K562 (cell line): ENCODE results near the gene PLD1. TPM values are rescaled to one million over a fixed set of nuclear protein-coding genes. Genes with fewer than 3 reads are reported as not detected.
A peak's percentile ranks its signal among the peaks of the same experiment; 100 is the strongest.

ENCODE experiments used
- ATAC-seq: fragments of 200-7000 bp; cut with Tn5 transposase; 3 replicates; pipeline ENCODE4 v1.9.1; 2020; ENCODE audit warnings: moderate library complexity
- BruUV-seq: library from RNA; stranded (reverse); fragments of 400-500 nt; replicated peaks from 2 replicates; lab custom pipeline; 2021; lab: Mats Ljungman, UMichigan
- CTCF ChIA-PET: fragments of 300-600 bp; formaldehyde crosslinking; extraction: SDS; loops from one replicate; lab custom pipeline; 2021; ENCODE audit warnings: low intra/inter-chr PET ratio; lab: Yijun Ruan, JAX
- POLR2A ChIA-PET: fragments of 300-600, 350-650 bp; sonication (Branson Sonifier 250); formaldehyde crosslinking; extraction: SDS; loops from one replicate; lab custom pipeline; 2021; ENCODE audit warnings: antibody characterized with exemption, inconsistent platforms; lab: Yijun Ruan, JAX
- DNase-seq, 4 experiments: peaks; one replicate each; pipeline versions ENCODE4 v3.0.0 to v3.0.0-alpha.2; 2011 to 2018; ENCODE audit warnings: low spot score in 3 of 4, mixed read lengths in 3 of 4; ENCODE audit errors: extremely low read depth in 1 of 4
- FAIRE-seq: peaks from 2 replicates; lab custom pipeline; 2011; peaks lifted over from hg19 to GRCh38; lab: Jason Lieb, UNC
- H2AFZ ChIP-seq: 2 replicates; pipeline ENCODE4 v1.6.0; 2011; ENCODE audit warnings: low read depth, low read length, control low read depth, inconsistent platforms
- H3K27ac ChIP-seq: fragments of 200-600 bp; 3 replicates; pipeline ENCODE4 v1.8.0; 2011; ENCODE audit warnings: low read depth, mild to moderate bottlenecking, control low read depth, inconsistent platforms, low read length, moderate library complexity, mixed read lengths; ENCODE audit errors: extremely low read depth
- H3K27me3 ChIP-seq, 2 experiments: fragments of 300-600 bp in 1 of 2; 2 replicates in 1 of 2; 3 replicates in 1 of 2; pipeline versions ENCODE4 v1.6.0 to v1.8.0; 2011; ENCODE audit warnings: inconsistent platforms in 2 of 2, low read length in 2 of 2, mild to moderate bottlenecking in 1 of 2, mixed read lengths in 1 of 2, moderate library complexity in 1 of 2; ENCODE audit not compliant: control insufficient read depth in 2 of 2, insufficient read depth in 2 of 2
- H3K36me3 ChIP-seq: fragments of 300-600 bp; 3 replicates; pipeline ENCODE4 v1.8.0; 2011; ENCODE audit warnings: mild to moderate bottlenecking, low read length, inconsistent platforms; ENCODE audit not compliant: control insufficient read depth, insufficient read depth
- H3K4me1 ChIP-seq, 2 experiments: fragments of 200-600 bp in 1 of 2; replicated peaks in 1 of 2; 2 replicates in 1 of 2; 3 replicates in 1 of 2; pipeline versions ENCODE4 v1.5.1 to v1.8.0; 2011; ENCODE audit warnings: inconsistent platforms in 2 of 2, low read length in 2 of 2, mild to moderate bottlenecking in 1 of 2, mixed read lengths in 1 of 2, moderate library complexity in 1 of 2; ENCODE audit not compliant: control insufficient read depth in 2 of 2, insufficient read depth in 2 of 2
- H3K4me2 ChIP-seq: 2 replicates; pipeline ENCODE4 v1.6.1; 2011; ENCODE audit warnings: low read length, control low read depth, inconsistent platforms, mixed read lengths; ENCODE audit not compliant: insufficient read depth
- H3K4me3 ChIP-seq: fragments of 200-600 bp; sonication (generic), shearing (Covaris generic); 2 replicates; pipeline ENCODE4 v1.5.1; 2016; ENCODE audit warnings: control low read depth, inconsistent platforms
- H3K79me2 ChIP-seq: fragments of 200-600 bp; 3 replicates; pipeline ENCODE4 v1.8.0; 2011; ENCODE audit warnings: low read length, inconsistent platforms; ENCODE audit not compliant: control insufficient read depth, insufficient read depth
- H3K9ac ChIP-seq, 2 experiments: 2 replicates each; pipeline versions ENCODE4 v1.6.0 to v1.6.1; 2011; ENCODE audit warnings: low read depth in 2 of 2, low read length in 2 of 2, control low read depth in 1 of 2, inconsistent platforms in 1 of 2, mild to moderate bottlenecking in 1 of 2, mixed read lengths in 1 of 2; ENCODE audit not compliant: insufficient read depth in 1 of 2
- H3K9me1 ChIP-seq: one replicate; pipeline ENCODE4 v1.6.0; 2011; ENCODE audit warnings: inconsistent platforms, mild to moderate bottlenecking, low read length, moderate library complexity; ENCODE audit not compliant: control insufficient read depth, insufficient read depth
- H3K9me3 ChIP-seq: replicated peaks from 2 replicates; pipeline ENCODE4 v1.5.1; 2011; ENCODE audit warnings: low read depth, low read length, inconsistent platforms; ENCODE audit not compliant: control insufficient read depth, insufficient read depth
- H4K20me1 ChIP-seq: replicated peaks from 2 replicates; pipeline ENCODE4 v1.6.1; 2011; ENCODE audit warnings: low read length, inconsistent platforms, mixed read lengths; ENCODE audit not compliant: control insufficient read depth, insufficient read depth
- C11orf30 ChIP-seq: fragments of 450-650 bp; IDR thresholded peaks from 2 replicates; pipeline ENCODE4 v1.6.1; 2016; ENCODE audit warnings: low read depth, mild to moderate bottlenecking
- CBX5 ChIP-seq: IDR thresholded peaks from 2 replicates; pipeline ENCODE4 v1.6.1; 2014; ENCODE audit warnings: low read depth, borderline replicate concordance
- HMG20A ChIP-seq: fragments of 450-650 bp; formaldehyde crosslinking; conservative IDR thresholded peaks from 2 replicates; pipeline ENCODE4 v1.4.0; 2020; ENCODE audit warnings: mild to moderate bottlenecking, mixed read lengths
- MAFF ChIP-seq: IDR thresholded peaks from 2 replicates; pipeline ENCODE4 v1.6.1; 2012; ENCODE audit warnings: low read length, improper control_type of control experiment
- MAFG ChIP-seq: fragments of 450-650 bp; conservative IDR thresholded peaks from 2 replicates; pipeline ENCODE4 v1.6.1; 2016; ENCODE audit warnings: missing genetic modification characterization, missing compliant biosample characterization
- MAFK ChIP-seq: IDR thresholded peaks from 2 replicates; pipeline ENCODE4 v1.6.1; 2011; ENCODE audit warnings: low read length, improper control_type of control experiment
- NR3C1 ChIP-seq: sonication (generic); formaldehyde crosslinking; IDR thresholded peaks from 2 replicates; pipeline ENCODE4 v1.8.1; 2022; ENCODE audit warnings: missing genetic modification reagents
- ZNF316 ChIP-seq: fragments of 450-650 bp; IDR thresholded peaks from 2 replicates; pipeline ENCODE4 v1.6.1; 2016
- WGBS: fragments of 100-300 bp; shearing (Covaris generic); methylation state at CpG from one replicate; pipeline ENCODE4 v1.1.6; 2016; ENCODE audit warnings: low coverage, mixed read lengths; ENCODE audit not compliant: insufficient coverage; ENCODE audit errors: missing lambda C conversion rate; 5-methylcytosine and 5-hydroxymethylcytosine counted together
- in situ Hi-C: fragments of 300-500 bp; cut with MboI; formaldehyde crosslinking; loops from 4 replicates; pipeline ENCODE4 v1.15.0; 2018; ENCODE audit warnings: inconsistent platforms, mixed read lengths
- intact Hi-C: fragments of 100-400 bp; cut with micrococcal nuclease; formaldehyde crosslinking; loops from 2 replicates; pipeline ENCODE4 v1.14.2; 2022
- polyA plus RNA-seq, 8 experiments: library from polyadenylated mRNA; depleted of rRNA in 4 of 8; stranded (reverse) in 5 of 8; unstranded in 3 of 8; fragments of >200 nt; fragmentation: Nextera tagmentation in 2 of 8; fragmentation: Illumina TruSeq in 1 of 8; extraction: Ambion mirVana in 2 of 8; extraction: Trizol in 1 of 8; gene quantifications; 2 replicates each; pipeline versions ENCODE4 v1.2.1 to v1.2.3, GENCODE V29; 2011 to 2014; ENCODE audit warnings: inconsistent platforms in 1 of 8, missing spikeins in 1 of 8
- total RNA-seq, 7 experiments: library from RNA; depleted of rRNA in 6 of 7; stranded (reverse); fragments of >200 nt in 6 of 7; fragmentation: Illumina TruSeq in 2 of 7; extraction: Trizol in 2 of 7; gene quantifications; 2 replicates each; pipeline versions ENCODE4 v1.2.1 to v1.2.3, GENCODE V29; 2011 to 2021; ENCODE audit warnings: low replicate concordance in 1 of 7
- TF ChIP-seq, protein P1 (sequence below), 2 experiments: fragments of 450-650 bp; conservative IDR thresholded peaks; 2 replicates each; pipeline ENCODE4 v1.6.1; 2017; ENCODE audit warnings: mild to moderate bottlenecking in 2 of 2, moderate library complexity in 2 of 2

The PLD1 gene
- total and polyA plus RNA-seq, 9 of the 15 experiments (the other 6 are each of a cell fraction or from before 2014, with no cell fraction given), result 8.4 to 26.1 (median 18.6) TPM

DNA sequence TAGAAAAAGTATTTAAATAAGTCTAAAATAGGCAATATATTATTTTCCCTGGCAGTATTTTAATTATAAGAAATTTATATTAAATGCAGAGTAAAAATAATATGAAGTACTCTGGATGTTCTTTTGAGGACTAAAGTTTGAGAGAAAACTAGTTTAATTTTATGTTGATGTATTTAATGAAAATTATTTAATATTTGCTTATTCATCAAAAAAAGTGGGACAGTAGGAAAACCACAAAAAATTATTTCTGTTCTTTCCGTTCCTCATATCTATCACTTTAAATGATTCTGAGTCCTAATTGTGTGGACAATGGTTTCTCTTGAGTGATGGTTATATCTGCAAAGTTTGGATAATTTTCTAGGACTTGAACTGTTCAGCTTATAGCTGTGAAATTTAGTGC lies 202.8 kb downstream of the PLD1 start:
- DNase-seq (no peak), FAIRE-seq (no peak), ATAC-seq (no peak)
- no peak overlapping the region for H2AFZ ChIP-seq
- WGBS, result 88% methylated on average over 1 of the region's 1 CpG
- no peak overlapping the region for H3K9ac ChIP-seq
- no peaks in the 10 kb centered on the region for H3K79me2 ChIP-seq
- H3K4me1 ChIP-seq, result peaks cover 0 to 4% of the 10 kb centered on the region in 2 experiments; a peak in 1 of 5 replicates
- H3K27ac ChIP-seq, result no peak overlapping the region
- H3K4me3 ChIP-seq, result no peak overlapping the region
- no peak overlapping the region for H3K4me2 ChIP-seq
- TF ChIP-seq CBX5, result no peak
- peak; percentile 90 for TF ChIP-seq C11orf30
- TF ChIP-seq HMG20A (CRISPR knock-in tag), result no peak
- no peak for TF ChIP-seq NR3C1 (CRISPR knock-in tag)
- peak; percentile 76; the same call in 1 of the 2 replicates for TF ChIP-seq MAFK
- peak; percentile 83 for TF ChIP-seq MAFF
- TF ChIP-seq MAFG (tag), result peak; percentile 82
- TF ChIP-seq ZNF316, result peak; percentile 96
- TF ChIP-seq, protein P1, sequence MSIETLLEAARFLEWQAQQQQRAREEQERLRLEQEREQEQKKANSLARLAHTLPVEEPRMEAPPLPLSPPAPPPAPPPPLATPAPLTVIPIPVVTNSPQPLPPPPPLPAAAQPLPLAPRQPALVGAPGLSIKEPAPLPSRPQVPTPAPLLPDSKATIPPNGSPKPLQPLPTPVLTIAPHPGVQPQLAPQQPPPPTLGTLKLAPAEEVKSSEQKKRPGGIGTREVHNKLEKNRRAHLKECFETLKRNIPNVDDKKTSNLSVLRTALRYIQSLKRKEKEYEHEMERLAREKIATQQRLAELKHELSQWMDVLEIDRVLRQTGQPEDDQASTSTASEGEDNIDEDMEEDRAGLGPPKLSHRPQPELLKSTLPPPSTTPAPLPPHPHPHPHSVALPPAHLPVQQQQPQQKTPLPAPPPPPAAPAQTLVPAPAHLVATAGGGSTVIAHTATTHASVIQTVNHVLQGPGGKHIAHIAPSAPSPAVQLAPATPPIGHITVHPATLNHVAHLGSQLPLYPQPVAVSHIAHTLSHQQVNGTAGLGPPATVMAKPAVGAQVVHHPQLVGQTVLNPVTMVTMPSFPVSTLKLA (conservative IDR thresholded peaks at IDR 0.05), result no peak
- H3K9me1 ChIP-seq, result no peaks in the 10 kb centered on the region
- no peaks in the 10 kb centered on the region for H3K9me3 ChIP-seq
- H3K27me3 ChIP-seq, result no peaks in the 10 kb centered on the region
- ChIA-PET POLR2A (no interaction called here), CTCF (no interaction called here)
- BruUV-seq, result no TSS peak
- intact Hi-C loops, result loop anchor here (10.0 kb wide), 1 partner anchor 643 kb away; no protein-coding TSS in a partner anchor
- H3K36me3 ChIP-seq, result peaks cover 5% of the 10 kb centered on the region; the same call in 1 of the 3 replicates
- no peaks in the 10 kb centered on the region for H4K20me1 ChIP-seq
- in situ Hi-C loops, result no loop called here
